Epithelial cell of prostate (primary cell): ENCODE data around the gene C5orf46.
"Not testable (repeated sequence)": the region's sequence is repeated elsewhere in the genome, so short reads cannot be mapped to it uniquely, and the experiment has no call there.

Experiments used
- DNase-seq: peaks from one replicate; pipeline ENCODE4 v3.0.0-alpha.2; 2011; ENCODE audit warnings: low read depth, low spot score
- H3K27ac ChIP-seq: fragments of 450-650 bp; 2 replicates; pipeline ENCODE4 v1.5.1; 2017; ENCODE audit warnings: mild to moderate bottlenecking

C5orf46 gene

DNA sequence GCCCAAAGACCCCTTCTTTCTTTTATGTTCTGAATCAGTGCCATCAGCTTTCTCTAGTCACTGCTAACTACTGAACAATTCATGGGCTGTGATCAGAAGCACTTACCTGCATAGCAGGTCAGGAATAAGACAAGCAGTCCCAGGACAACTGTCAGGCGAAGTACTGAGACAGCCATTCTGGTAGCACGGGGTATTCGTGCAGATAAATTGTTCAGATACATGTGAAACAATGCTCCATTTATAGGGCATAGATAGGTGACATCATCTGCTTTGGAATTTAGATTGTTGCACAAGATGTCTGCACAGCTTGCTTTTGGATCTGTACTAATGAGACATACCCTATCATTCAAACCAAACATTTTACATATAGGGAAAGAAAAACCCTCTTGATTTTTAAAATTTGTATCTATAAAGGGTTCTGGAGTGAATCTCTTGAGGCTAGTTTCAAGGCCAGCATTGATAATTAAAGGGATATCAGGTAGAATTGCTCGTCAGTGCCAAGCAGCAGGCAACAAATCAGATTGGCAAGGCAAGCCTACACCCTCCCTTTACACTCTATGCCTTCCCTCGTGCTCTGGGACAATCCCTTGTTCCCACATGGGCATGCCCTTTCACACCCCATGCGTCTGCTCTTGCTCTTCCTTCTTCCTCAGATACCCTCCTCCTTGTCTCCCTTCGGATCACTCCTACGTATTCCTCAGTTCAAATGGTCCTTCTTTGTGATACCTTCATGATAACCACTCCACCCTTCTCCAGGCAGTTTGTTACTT, at the start of gene C5orf46:
Gene C5orf46, minus strand, starts transcription at position 213 of the 770 bp plus-strand sequence. Its CDS starts 37 bp downstream, at position 176.
- peak within 1 kb of the TSS; percentile 38 for H3K27ac ChIP-seq
- peak; percentile 39 for DNase-seq

GRCh38 chr5:147954971-147955370, 48.6 kb upstream of the C5orf46 start:
- no peak overlapping the region for H3K27ac ChIP-seq
- DNase-seq: no peak

DNA sequence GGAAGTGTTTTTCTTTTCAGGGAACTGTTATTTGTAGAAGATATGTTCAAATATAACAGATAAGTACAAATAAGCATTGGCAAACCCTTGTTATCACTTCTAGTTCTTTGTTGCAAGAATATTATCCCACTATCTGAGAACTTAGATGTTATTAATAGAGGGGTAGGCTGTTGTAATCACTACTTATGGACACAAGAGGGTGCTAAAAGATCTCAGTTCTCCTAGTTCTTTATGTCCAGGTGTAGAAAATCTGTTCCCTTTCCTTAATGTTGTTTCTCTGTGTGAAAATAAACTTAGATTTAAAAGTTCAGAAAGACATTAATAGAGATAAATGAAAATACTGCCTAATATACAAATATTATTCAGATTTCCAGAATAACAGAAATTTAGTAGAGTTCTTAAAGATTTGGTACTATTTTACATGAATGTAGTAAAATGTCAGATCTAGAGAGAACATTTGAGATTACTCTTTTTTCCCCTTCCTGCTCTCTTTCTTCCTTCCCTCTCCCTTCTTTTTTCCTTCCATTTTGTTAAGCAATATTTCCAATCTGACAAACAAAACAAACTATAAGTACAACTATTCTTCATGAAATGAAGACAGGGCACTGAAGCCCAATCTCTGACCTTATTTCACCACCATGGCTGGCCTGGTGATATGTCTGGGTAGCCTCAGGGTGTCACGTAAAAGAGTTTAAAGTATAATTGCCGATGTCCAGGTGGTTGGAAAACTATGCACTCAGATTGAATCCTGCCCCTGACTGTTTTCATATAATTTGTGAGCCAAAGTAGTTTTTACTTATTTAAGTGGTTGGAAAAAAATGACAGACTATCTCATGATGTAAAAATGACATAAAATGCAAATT, 43.6 kb upstream of the C5orf46 start:
- no peak for DNase-seq
- H3K27ac ChIP-seq: no peak overlapping the region

DNA sequence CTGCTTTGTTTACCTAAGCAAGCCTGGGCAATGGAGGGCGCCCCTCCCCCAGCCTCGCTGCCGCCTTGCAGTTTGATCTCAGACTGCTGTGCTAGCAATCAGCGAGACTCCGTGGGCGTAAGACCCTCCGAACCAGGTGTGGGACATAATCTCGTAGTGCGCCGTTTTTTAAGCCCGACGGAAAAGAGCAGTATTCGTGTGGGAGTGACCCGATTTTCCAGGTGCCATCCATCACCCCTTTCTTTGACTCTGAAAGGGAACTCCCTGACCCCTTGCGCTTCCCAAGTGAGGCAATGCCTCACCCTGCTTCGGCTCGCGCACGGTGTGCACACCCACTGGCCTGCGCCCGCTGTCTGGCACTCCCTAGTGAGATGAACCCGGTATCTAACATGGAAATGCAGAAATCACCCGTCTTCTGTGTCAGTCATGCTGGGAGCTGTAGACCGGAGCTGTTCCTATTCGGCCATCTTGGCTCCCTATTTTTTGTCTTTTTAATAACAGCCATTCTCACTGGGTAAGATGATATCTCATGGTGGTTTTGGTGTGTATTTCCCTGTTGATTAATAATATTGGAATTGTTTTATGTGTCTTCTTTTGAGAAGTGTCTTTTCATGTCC, 40.4 kb upstream of the C5orf46 start:
- not testable (repeated sequence) for H3K27ac ChIP-seq, DNase-seq

DNA sequence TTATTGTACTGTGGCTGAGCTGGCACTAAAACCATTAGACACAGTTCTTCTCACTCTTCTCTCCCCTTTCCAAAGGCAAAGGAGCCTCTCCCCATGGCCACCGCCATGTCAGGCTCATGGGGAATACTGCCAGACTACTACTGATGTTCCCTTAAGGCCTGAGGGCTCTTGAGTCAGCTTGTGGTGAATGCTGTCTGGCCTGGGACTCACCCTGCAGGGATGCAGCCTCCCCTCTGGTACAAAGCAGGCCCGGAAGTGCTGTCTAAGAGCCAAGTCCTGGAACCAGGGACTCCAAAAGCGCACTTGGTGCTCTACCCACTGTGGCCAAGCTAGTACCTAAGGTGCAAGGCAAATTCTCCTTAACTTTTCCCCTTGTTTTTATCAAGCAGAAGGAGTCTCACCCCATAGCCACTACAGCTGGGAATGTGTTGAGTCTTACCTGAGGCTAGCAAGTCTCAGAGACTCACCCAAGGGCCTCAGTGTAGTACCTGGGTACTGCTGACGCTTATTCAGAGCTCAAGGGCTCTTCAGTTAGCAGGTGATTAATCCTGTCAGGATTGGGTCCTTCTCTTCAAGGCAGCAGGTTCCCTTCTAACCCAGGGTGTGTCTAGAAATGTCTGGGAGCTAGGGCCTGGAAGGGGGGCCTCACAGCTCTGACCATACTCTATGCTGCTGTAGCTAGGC, 33.2 kb upstream of the C5orf46 start:
- DNase-seq: peak; percentile 56
- H3K27ac ChIP-seq: no peak overlapping the region

DNA sequence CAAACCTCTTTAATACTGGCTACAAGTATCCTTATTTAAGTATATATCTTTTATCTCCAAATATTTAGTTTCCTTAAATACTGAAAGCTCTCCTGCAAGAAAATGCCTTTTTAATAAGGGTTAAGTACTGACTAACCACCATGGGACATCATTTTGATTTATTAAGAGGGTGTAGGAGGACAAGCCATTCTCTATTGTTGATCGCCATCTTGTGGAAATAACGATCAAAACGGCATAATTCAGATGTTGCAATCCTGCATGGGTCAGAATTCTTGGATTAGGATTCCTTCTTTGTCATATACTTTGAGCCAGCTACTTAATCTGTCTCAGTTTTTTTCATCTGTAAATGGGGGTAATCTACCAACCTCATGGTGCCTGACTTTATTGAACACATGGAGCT, 28.7 kb upstream of the C5orf46 start:
- DNase-seq: no peak
- H3K27ac ChIP-seq: no peak overlapping the region

DNA sequence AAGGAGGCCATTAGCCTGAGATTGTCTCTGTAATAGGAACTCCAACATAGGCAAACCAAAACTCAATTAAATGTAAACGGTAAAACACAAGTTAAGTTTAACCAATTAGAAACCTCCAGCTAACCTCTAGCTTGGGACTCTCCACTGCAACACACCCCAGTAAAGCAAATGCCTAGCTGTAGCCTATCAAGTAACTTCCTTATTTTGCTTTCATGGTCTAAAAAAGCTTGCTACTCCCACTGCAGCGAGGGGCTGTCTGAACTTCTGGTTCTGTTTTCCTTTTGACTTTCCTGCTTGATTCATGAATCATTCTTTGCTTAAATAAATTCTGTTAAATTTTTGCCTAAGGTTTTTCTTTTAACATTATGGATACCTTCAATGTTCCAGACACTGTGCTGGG, 24.4 kb upstream of the C5orf46 start:
- no peak for DNase-seq
- H3K27ac ChIP-seq: no peak overlapping the region

GRCh38 chr5:147927901-147928300, 21.6 kb upstream of the C5orf46 start:
- no peak for DNase-seq
- H3K27ac ChIP-seq: no peak overlapping the region

- H3K27ac ChIP-seq: no peak overlapping the region
- DNase-seq: no peak
Measured at GRCh38 chr5:147925020-147925419, 18.7 kb upstream of the C5orf46 start.

GRCh38 chr5:147921136-147921535, 14.8 kb upstream of the C5orf46 start:
- H3K27ac ChIP-seq: no peak overlapping the region
- DNase-seq: no peak

DNA sequence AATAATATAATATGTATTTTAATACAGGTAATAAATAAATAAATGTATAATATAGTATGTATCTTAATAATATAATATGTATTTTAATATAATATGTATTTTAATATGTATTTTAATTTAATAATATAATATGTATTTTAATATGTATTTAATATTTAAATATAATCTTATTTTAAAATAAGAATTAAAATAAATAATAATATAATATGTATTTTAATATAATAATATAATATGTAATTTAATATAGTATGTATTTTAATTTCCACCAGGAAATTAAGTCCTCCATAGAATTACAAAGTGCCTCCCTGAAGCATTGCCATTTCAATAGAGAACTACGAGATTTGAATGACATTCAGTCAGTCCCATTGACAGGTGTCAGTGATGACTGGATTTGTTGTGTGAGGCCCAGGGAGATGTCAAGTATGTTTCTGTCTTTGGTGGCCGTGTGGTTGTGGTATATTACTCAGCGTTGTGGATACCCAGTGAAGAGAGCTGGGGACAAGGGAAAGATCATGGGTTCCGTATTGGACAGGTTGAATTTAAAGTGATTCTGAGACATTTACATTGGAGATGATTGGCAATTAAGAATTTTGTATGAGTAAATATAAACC, 14.2 kb upstream of the C5orf46 start:
- H3K27ac ChIP-seq: no peak overlapping the region
- no peak for DNase-seq

DNA sequence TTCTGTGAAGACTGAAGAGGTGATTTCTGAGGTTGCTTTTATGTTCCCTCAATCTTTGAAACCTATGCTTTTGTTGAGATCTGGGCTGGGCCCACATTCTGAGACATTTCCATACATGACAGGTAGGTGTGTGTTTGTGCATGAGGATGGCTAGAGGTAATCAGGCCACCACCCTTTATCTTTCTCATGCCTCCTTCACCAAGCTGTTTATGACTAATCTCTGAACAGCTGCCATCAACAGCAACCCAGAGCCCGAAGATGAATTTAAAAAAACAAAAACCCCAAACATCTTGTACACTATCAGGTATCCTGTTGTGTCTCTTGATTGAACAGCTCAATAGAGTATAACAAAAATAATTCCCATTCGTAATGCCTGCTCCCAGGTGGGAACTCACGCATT, 12.6 kb upstream of the C5orf46 start:
- no peak for DNase-seq
- H3K27ac ChIP-seq: peak overlapping the region; percentile 75

GRCh38 chr5:147918101-147918685, 11.9 kb upstream of the C5orf46 start:
- peak overlapping the region; percentile 75 for H3K27ac ChIP-seq
- no peak for DNase-seq

DNA sequence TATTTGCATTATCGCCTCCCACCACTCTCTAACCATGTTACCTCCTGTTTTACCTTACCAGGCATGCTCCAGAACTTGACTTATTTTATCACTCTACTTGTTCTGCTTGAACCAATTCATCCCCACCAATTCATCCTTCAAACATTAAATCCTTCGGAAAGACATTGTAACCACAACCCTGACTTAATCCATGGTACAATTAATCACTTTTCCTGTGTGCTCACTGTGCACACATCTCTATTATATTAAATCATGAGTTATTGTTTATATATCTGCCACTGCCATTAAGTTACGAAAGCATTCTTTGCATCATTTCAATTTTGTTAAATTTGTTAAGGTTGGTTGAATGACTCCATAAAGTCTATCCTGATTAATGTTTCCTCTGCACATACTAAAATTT, 7.4 kb upstream of the C5orf46 start:
- no peak for DNase-seq
- H3K27ac ChIP-seq: peak overlapping the region; percentile 48

GRCh38 chr5:147912011-147912410, 5.7 kb upstream of the C5orf46 start:
- no peak for DNase-seq
- no peak overlapping the region for H3K27ac ChIP-seq

GRCh38 chr5:147911427-147911826, 5.1 kb upstream of the C5orf46 start:
- H3K27ac ChIP-seq: no peak overlapping the region
- no peak for DNase-seq

DNA sequence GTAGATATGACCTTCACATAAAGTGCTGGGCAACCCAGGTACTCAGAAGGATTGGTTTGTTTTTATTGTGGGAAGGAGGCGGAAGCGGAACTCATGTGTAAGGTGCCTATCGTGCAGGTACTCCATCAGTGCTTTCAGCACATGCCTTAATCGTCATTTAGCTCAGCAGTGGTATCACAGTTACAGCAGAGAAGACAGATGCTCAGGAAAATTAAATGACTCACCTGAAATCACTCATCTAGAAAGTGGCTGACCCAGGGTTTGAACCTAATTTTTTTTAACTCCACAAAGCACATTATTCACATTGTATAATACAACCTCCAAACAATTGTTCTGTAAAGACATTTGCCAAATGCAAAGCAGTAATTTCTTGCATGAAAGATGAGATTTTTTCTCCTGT, 2.2 kb downstream of the C5orf46 start:
- no peak overlapping the region for H3K27ac ChIP-seq
- no peak for DNase-seq

DNA sequence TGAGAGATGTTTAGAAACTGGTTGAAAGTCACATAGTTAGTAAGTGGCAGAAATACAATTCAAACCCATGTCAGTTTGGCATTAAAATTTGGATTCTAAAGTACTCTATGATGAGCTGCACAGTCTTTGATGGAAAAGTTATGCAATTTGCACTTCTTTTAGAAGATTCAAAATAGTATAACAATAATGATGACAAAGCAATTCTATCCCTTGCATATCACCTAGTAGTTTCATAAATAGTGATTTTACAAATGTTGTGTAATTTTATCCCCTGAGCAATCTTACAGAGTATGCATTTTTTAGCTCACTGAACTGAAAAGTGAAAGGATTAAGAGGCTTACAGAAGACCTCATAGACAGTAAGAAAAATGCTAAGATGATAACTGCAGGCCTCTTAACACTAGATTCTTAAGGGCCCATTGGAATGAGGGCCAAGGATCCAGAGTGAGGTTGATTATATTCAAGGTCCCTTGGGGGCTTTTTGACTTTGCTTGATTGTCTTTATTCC, 3.7 kb downstream of the C5orf46 start:
- no peak for DNase-seq
- no peak overlapping the region for H3K27ac ChIP-seq

- no peak for DNase-seq
- no peak overlapping the region for H3K27ac ChIP-seq
Measured at GRCh38 chr5:147901599-147902039, 4.7 kb downstream of the C5orf46 start.
